HepG2 (cell line): Measurements from ENCODE around the gene ELP5. TPM values are rescaled to one million over a fixed set of nuclear protein-coding genes. Genes with fewer than 3 reads are reported as not detected.

ENCODE experiments used
- GATAD2A ChIP-seq: IDR thresholded peaks from 2 replicates; pipeline ENCODE4 v1.6.1; 2016
- GZF1 ChIP-seq: sonication (generic); formaldehyde crosslinking; IDR thresholded peaks from 2 replicates; pipeline ENCODE4 v1.5.1; 2020; ENCODE audit warnings: mild to moderate bottlenecking, missing genetic modification reagents
- JUNB ChIP-seq: sonication (generic); formaldehyde crosslinking; IDR thresholded peaks from 2 replicates; pipeline ENCODE4 v1.8.0; 2022; ENCODE audit warnings: missing genetic modification reagents, mild to moderate bottlenecking, borderline replicate concordance
- KDM5B ChIP-seq: sonication (generic); formaldehyde crosslinking; IDR thresholded peaks from 2 replicates; pipeline ENCODE4 v1.4.0; 2020; ENCODE audit warnings: missing genetic modification reagents, mild to moderate bottlenecking, borderline replicate concordance
- NCOR1 ChIP-seq: fragments of 200-600 bp; sonication (generic); IDR thresholded peaks from 2 replicates; pipeline ENCODE4 v1.7.0; 2017; ENCODE audit warnings: antibody characterized with exemption, low read length, borderline replicate concordance
- NFE2 ChIP-seq: sonication (generic); formaldehyde crosslinking; IDR thresholded peaks from 2 replicates; pipeline ENCODE4 v1.4.0; 2020; ENCODE audit warnings: missing genetic modification reagents
- PHF8 ChIP-seq: sonication (generic); formaldehyde crosslinking; IDR thresholded peaks from 2 replicates; pipeline ENCODE4 v1.5.0; 2020; ENCODE audit warnings: missing genetic modification reagents
- SOX13 ChIP-seq, 3 experiments: fragments of 450-650 bp in 1 of 3; sonication (generic) in 1 of 3; formaldehyde crosslinking in 1 of 3; IDR thresholded peaks in 2 of 3; conservative IDR thresholded peaks in 1 of 3; 2 replicates each; pipeline versions ENCODE4 v1.5.0 to v1.6.1; 2016 to 2020; ENCODE audit warnings: antibody characterized with exemption in 1 of 3, mild to moderate bottlenecking in 1 of 3, missing compliant biosample characterization in 1 of 3, missing genetic modification reagents in 1 of 3, moderate library complexity in 1 of 3
- U2AF1 ChIP-seq: fragments of 200-400 bp; formaldehyde crosslinking; optimal IDR thresholded peaks from 2 replicates; pipeline ENCODE3; 2017; ENCODE audit warnings: mild to moderate bottlenecking, low read depth, low read length
- XRCC5 ChIP-seq: fragments of 200-400 bp; formaldehyde crosslinking; optimal IDR thresholded peaks from 2 replicates; pipeline ENCODE3; 2017; ENCODE audit warnings: mild to moderate bottlenecking, low read length
- ZBTB1 ChIP-seq: sonication (generic); formaldehyde crosslinking; IDR thresholded peaks from 2 replicates; pipeline ENCODE4 v1.4.0; 2020; ENCODE audit warnings: missing genetic modification reagents, borderline replicate concordance
- ZNF235 ChIP-seq: sonication (generic); formaldehyde crosslinking; IDR thresholded peaks from 2 replicates; pipeline ENCODE4 v1.8.1; 2023; ENCODE audit warnings: mild to moderate bottlenecking, missing genetic modification reagents, borderline replicate concordance
- ZNF670 ChIP-seq: sonication (generic); formaldehyde crosslinking; IDR thresholded peaks from 2 replicates; pipeline ENCODE4 v1.8.0; 2022; ENCODE audit warnings: mild to moderate bottlenecking, missing genetic modification reagents, borderline replicate concordance
- ZNF761 ChIP-seq: sonication (generic); formaldehyde crosslinking; conservative IDR thresholded peaks from 2 replicates; pipeline ENCODE4 v1.4.0; 2020; ENCODE audit warnings: mild to moderate bottlenecking, missing genetic modification reagents
- ZNF768 ChIP-seq: sonication (generic); formaldehyde crosslinking; IDR thresholded peaks from 2 replicates; pipeline ENCODE4 v1.4.0; 2020; ENCODE audit warnings: missing genetic modification reagents
- polyA plus RNA-seq, 8 experiments: library from polyadenylated mRNA; depleted of rRNA in 3 of 8; stranded (reverse) in 7 of 8; unstranded in 1 of 8; fragments of >200 nt; fragmentation: Illumina TruSeq in 4 of 8; extraction: Trizol in 4 of 8; gene quantifications; 2 replicates each; pipeline versions ENCODE4 v1.2.1 to v1.2.3, GENCODE V29; 2011 to 2016; ENCODE audit warnings: low read depth in 4 of 8, missing spikeins in 1 of 8, mixed read lengths in 1 of 8; ENCODE audit not compliant: insufficient read depth in 1 of 8
- total RNA-seq, 5 experiments: library from RNA; depleted of rRNA; stranded (reverse); fragments of >200 nt; fragmentation: Illumina TruSeq; extraction: Trizol; gene quantifications; 2 replicates each; pipeline ENCODE4 v1.2.3, GENCODE V29; 2016; ENCODE audit warnings: low read depth in 1 of 5
- TF ChIP-seq, protein P1 (sequence below): sonication (generic); formaldehyde crosslinking; IDR thresholded peaks from 2 replicates; pipeline ENCODE4 v1.5.0; 2020; ENCODE audit warnings: missing genetic modification reagents
- TF ChIP-seq, protein P2 (sequence below): sonication (generic); formaldehyde crosslinking; IDR thresholded peaks from 2 replicates; pipeline ENCODE4 v1.5.0; 2020; ENCODE audit warnings: mild to moderate bottlenecking, missing genetic modification reagents
- TF ChIP-seq, protein P3 (sequence below): sonication (generic); formaldehyde crosslinking; IDR thresholded peaks from 2 replicates; pipeline ENCODE4 v1.8.0; 2022; ENCODE audit warnings: missing genetic modification reagents, low read depth, mild to moderate bottlenecking, borderline replicate concordance
- TF ChIP-seq, protein P4 (sequence below): sonication (generic); formaldehyde crosslinking; IDR thresholded peaks from 2 replicates; pipeline ENCODE4 v1.4.0; 2020; ENCODE audit warnings: missing genetic modification reagents
- TF ChIP-seq, protein P5 (sequence below): IDR thresholded peaks from 2 replicates; pipeline ENCODE4 v1.6.1; 2016; ENCODE audit warnings: low read depth
- TF ChIP-seq, protein P6 (sequence below): sonication (generic); formaldehyde crosslinking; IDR thresholded peaks from 2 replicates; pipeline ENCODE4 v1.5.1; 2020; ENCODE audit warnings: mild to moderate bottlenecking, missing genetic modification reagents, borderline replicate concordance

Gene ELP5
- total and polyA plus RNA-seq, 2 of the 13 experiments (the other 11 are each of a cell fraction or from before 2014, with no cell fraction given): 67.6 to 69.8 TPM

DNA sequence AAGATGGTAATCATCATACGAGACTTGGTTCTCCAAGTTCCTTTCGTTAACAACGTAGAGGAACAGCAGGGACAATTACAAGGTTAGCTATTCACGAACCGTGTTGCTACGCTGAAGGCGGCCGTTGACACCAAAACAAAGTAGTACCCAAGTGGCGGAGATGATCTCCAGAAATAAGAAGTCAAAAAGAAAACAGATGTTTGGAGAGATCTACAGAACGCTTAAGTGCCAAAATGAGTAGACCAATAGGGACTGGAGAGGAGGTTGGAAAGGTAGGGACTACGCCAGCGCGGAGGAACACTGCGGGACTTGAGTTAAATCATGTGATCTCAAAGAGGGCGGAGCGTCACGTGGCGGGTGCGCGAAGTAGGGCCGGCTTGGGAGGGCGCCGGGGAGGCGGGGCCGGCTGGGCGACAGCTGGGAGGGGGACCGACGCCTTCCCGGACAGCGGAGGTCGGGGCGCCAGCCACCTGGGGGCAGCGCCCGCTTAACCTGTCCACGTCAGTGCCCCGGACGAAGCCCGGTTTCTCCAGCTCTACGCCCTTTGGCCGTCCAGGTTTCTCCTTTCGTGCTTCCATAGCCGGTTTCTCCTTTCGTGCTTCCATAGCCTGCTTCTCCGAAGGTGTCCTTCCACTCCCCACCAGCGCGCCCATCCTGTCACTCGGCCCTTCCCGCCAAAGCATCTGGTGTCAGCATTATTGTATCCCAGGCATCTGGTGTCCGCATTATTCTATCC is 9.1 kb upstream of the ELP5 start (continued):
- TF ChIP-seq, protein P1, sequence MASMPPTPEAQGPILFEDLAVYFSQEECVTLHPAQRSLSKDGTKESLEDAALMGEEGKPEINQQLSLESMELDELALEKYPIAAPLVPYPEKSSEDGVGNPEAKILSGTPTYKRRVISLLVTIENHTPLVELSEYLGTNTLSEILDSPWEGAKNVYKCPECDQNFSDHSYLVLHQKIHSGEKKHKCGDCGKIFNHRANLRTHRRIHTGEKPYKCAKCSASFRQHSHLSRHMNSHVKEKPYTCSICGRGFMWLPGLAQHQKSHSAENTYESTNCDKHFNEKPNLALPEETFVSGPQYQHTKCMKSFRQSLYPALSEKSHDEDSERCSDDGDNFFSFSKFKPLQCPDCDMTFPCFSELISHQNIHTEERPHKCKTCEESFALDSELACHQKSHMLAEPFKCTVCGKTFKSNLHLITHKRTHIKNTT: no peak
- TF ChIP-seq, protein P2, sequence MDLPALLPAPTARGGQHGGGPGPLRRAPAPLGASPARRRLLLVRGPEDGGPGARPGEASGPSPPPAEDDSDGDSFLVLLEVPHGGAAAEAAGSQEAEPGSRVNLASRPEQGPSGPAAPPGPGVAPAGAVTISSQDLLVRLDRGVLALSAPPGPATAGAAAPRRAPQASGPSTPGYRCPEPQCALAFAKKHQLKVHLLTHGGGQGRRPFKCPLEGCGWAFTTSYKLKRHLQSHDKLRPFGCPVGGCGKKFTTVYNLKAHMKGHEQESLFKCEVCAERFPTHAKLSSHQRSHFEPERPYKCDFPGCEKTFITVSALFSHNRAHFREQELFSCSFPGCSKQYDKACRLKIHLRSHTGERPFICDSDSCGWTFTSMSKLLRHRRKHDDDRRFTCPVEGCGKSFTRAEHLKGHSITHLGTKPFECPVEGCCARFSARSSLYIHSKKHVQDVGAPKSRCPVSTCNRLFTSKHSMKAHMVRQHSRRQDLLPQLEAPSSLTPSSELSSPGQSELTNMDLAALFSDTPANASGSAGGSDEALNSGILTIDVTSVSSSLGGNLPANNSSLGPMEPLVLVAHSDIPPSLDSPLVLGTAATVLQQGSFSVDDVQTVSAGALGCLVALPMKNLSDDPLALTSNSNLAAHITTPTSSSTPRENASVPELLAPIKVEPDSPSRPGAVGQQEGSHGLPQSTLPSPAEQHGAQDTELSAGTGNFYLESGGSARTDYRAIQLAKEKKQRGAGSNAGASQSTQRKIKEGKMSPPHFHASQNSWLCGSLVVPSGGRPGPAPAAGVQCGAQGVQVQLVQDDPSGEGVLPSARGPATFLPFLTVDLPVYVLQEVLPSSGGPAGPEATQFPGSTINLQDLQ (CRISPR knock-in tag): 0 out of 2 replicates have a peak, but pooled peaks have one; percentile 20
- TF ChIP-seq SOX13 (IDR thresholded peaks at IDR 0.05) (no peak; the same call in 1 of the 2 replicates), SOX13 (CRISPR knock-in tag; conservative IDR thresholded peaks at IDR 0.05 in 1 of 2, IDR thresholded peaks at IDR 0.05 in 1 of 2) (peak in 1 of 2 experiments; percentile 69; a peak in 2 of 4 replicates), KDM5B (CRISPR knock-in tag) (no peak), NCOR1 (peak; percentile 66; the same call in 1 of the 2 replicates), U2AF1 (no peak), ZNF235 (CRISPR knock-in tag) (no peak), ZNF670 (CRISPR knock-in tag) (no peak; the same call in 1 of the 2 replicates), JUNB (CRISPR knock-in tag) (no peak), NFE2 (no peak), PHF8 (CRISPR knock-in tag) (peak; percentile 28; the same call in 1 of the 2 replicates), ZBTB1 (CRISPR knock-in tag) (no peak), GZF1 (no peak), ZNF768 (CRISPR knock-in tag) (peak; percentile 39; the same call in 1 of the 2 replicates), ZNF761 (CRISPR knock-in tag) (no peak; the same call in 1 of the 2 replicates), XRCC5 (peak; percentile 83), GATAD2A (CRISPR knock-in tag) (peak; percentile 57)
- TF ChIP-seq, protein P3, sequence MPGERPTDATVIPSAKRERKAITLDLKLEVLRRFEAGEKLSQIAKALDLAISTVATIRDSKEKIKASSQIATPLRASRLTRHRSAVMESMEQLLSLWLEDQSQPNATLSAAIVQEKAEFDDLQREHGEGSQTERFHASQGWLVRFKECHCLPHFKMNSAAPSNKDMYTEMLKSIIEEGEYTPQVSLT (CRISPR knock-in tag): 0 out of 2 replicates have a peak, but pooled peaks have one; percentile 58
- TF ChIP-seq, protein P4, sequence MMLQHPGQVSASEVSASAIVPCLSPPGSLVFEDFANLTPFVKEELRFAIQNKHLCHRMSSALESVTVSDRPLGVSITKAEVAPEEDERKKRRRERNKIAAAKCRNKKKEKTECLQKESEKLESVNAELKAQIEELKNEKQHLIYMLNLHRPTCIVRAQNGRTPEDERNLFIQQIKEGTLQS (CRISPR knock-in tag): peak; percentile 53; the same call in 1 of the 2 replicates
- TF ChIP-seq, protein P5, sequence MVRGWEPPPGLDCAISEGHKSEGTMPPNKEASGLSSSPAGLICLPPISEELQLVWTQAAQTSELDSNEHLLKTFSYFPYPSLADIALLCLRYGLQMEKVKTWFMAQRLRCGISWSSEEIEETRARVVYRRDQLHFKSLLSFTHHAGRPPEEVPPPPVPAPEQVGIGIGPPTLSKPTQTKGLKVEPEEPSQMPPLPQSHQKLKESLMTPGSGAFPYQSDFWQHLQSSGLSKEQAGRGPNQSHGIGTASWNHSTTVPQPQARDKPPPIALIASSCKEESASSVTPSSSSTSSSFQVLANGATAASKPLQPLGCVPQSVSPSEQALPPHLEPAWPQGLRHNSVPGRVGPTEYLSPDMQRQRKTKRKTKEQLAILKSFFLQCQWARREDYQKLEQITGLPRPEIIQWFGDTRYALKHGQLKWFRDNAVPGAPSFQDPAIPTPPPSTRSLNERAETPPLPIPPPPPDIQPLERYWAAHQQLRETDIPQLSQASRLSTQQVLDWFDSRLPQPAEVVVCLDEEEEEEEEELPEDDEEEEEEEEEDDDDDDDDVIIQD: peak; percentile 66
- TF ChIP-seq, protein P6, sequence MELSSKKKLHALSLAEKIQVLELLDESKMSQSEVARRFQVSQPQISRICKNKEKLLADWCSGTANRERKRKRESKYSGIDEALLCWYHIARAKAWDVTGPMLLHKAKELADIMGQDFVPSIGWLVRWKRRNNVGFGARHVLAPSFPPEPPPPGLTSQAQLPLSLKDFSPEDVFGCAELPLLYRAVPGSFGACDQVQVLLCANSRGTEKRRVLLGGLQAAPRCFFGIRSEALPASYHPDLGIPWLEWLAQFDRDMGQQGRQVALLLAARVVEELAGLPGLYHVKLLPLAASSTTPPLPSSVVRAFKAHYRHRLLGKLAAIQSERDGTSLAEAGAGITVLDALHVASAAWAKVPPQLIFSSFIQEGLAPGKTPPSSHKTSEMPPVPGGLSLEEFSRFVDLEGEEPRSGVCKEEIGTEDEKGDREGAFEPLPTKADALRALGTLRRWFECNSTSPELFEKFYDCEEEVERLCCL (CRISPR knock-in tag): no peak
